ENCODE data around the gene SLC25A1.

- TF ChIP-seq EZH2 (IDR thresholded peaks at IDR 0.05; ENCODE audit: borderline replicate concordance, insufficient read depth, low read length, poor library complexity, severe bottlenecking) (no peak), EP300 (conservative IDR thresholded peaks at IDR 0.05; ENCODE audit: poor library complexity, severe bottlenecking) (no peak)
These were observed 46.9 kb downstream of the SLC25A1 start for GRCh38 chr22:19131685-19132015.

All from neural cell (in vitro differentiated cells).